Anterior cingulate cortex (tissue), 58 donors: Measurements from ENCODE around the gene SLC6A20.

Experiments
- DNase-seq, 58 donors: peaks; one replicate each; lab custom pipeline; 2025; lab: John Stamatoyannopoulos, UW

The SLC6A20 gene

GRCh38 chr3:45736707-45737106, 59.6 kb downstream of the SLC6A20 start:
- DNase-seq = no peak

GRCh38 chr3:45730409-45731154, 65.8 kb downstream of the SLC6A20 start:
- no peak for DNase-seq

- no peak for DNase-seq
Measured at GRCh38 chr3:45729614-45730013, 66.7 kb downstream of the SLC6A20 start.

- DNase-seq = no peak
Measured at GRCh38 chr3:45724911-45725310, 71.4 kb downstream of the SLC6A20 start.

- no peak for DNase-seq
Measured at GRCh38 chr3:45719655-45720487, 76.5 kb downstream of the SLC6A20 start.

- no peak for DNase-seq
Measured at GRCh38 chr3:45716790-45717336, 79.5 kb downstream of the SLC6A20 start.

- DNase-seq = no peak
Measured at GRCh38 chr3:45715945-45716344, 80.4 kb downstream of the SLC6A20 start.

- DNase-seq = no peak
Measured at GRCh38 chr3:45712434-45713110, 83.8 kb downstream of the SLC6A20 start.

GRCh38 chr3:45711931-45712330, 84.4 kb downstream of the SLC6A20 start:
- DNase-seq = no peak

GRCh38 chr3:45705839-45706808, 90.2 kb downstream of the SLC6A20 start:
- DNase-seq = no peak
